ENCODE data around the gene PTP4A2.
A peak's percentile ranks its signal among the peaks of the same experiment; 100 is the strongest.

PTP4A2 gene

GRCh38 chr1:31938184-31938975 is at the start of gene PTP4A2:
PTP4A2 (minus strand) TSS chr1:31938368; CDS start chr1:31919065, 19,303 bp downstream.
- DNase-seq = peak; percentile 25

- no peak for DNase-seq
Measured at GRCh38 chr1:31987135-31987619, 49.0 kb upstream of the PTP4A2 start.

GRCh38 chr1:31985430-31985829 is 47.3 kb upstream of the PTP4A2 start:
- no peak for DNase-seq

- no peak for DNase-seq
Measured at GRCh38 chr1:31984419-31985347, 46.5 kb upstream of the PTP4A2 start.

- no peak for DNase-seq
Measured at GRCh38 chr1:31981972-31982371, 43.8 kb upstream of the PTP4A2 start.

GRCh38 chr1:31981456-31981839 is 43.3 kb upstream of the PTP4A2 start:
- no peak for DNase-seq

- no peak for DNase-seq
Measured at GRCh38 chr1:31980835-31981455, 42.8 kb upstream of the PTP4A2 start.

GRCh38 chr1:31978843-31979400 is 40.8 kb upstream of the PTP4A2 start:
- no peak for DNase-seq

- DNase-seq = no peak
Measured at GRCh38 chr1:31977385-31978131, 39.4 kb upstream of the PTP4A2 start.

- DNase-seq = no peak
Measured at GRCh38 chr1:31976401-31976800, 38.2 kb upstream of the PTP4A2 start.

GRCh38 chr1:31970873-31971272 is 32.7 kb upstream of the PTP4A2 start:
- no peak for DNase-seq

GRCh38 chr1:31961536-31961935 is 23.4 kb upstream of the PTP4A2 start:
- no peak for DNase-seq

- DNase-seq = no peak
Measured at GRCh38 chr1:31959521-31960340, 21.6 kb upstream of the PTP4A2 start.

GRCh38 chr1:31957701-31958674 is 19.8 kb upstream of the PTP4A2 start:
- DNase-seq = no peak

- DNase-seq = no peak
Measured at GRCh38 chr1:31955917-31956736, 18.0 kb upstream of the PTP4A2 start.

- no peak for DNase-seq
Measured at GRCh38 chr1:31954607-31955283, 16.6 kb upstream of the PTP4A2 start.

- DNase-seq = no peak
Measured at GRCh38 chr1:31952825-31953220, 14.7 kb upstream of the PTP4A2 start.

GRCh38 chr1:31951276-31951675 is 13.1 kb upstream of the PTP4A2 start:
- no peak for DNase-seq
